HTR-8/SVneo (cell line): Measurements from ENCODE around the gene ANKRD33B.
"Not testable (repeated sequence)": the region's sequence is repeated elsewhere in the genome, so short reads cannot be mapped to it uniquely, and the experiment has no call there.

ENCODE experiments used
- DNase-seq: peaks from one replicate; pipeline ENCODE4 v3.0.0; 2011; ENCODE audit warnings: low spot score, mixed read lengths; ENCODE audit not compliant: insufficient read length
- FAIRE-seq: peaks from 2 replicates; lab custom pipeline; 2011; peaks lifted over from hg19 to GRCh38; lab: Jason Lieb, UNC

Gene ANKRD33B

GRCh38 chr5:10536511-10536910, 27.4 kb upstream of the ANKRD33B start:
- DNase-seq: no peak
- no peak for FAIRE-seq

GRCh38 chr5:10536931-10537579, 26.8 kb upstream of the ANKRD33B start:
- no peak for DNase-seq
- no peak for FAIRE-seq

GRCh38 chr5:10537624-10538023, 26.2 kb upstream of the ANKRD33B start:
- no peak for DNase-seq

GRCh38 chr5:10538103-10538788, 25.6 kb upstream of the ANKRD33B start:
- FAIRE-seq (peak; percentile 88), DNase-seq (no peak)

More at GRCh38 chr5:10537624-10538023, 26.2 kb upstream of the ANKRD33B start:
- no peak for FAIRE-seq

GRCh38 chr5:10538789-10539686, 24.8 kb upstream of the ANKRD33B start:
- no peak for DNase-seq
- no peak for FAIRE-seq

- DNase-seq: no peak
- peak; percentile 72 for FAIRE-seq
Measured at GRCh38 chr5:10539687-10539998, 24.2 kb upstream of the ANKRD33B start.

- no peak for DNase-seq
- FAIRE-seq: no peak
Measured at GRCh38 chr5:10540036-10540544, 23.8 kb upstream of the ANKRD33B start.

- DNase-seq (no peak), FAIRE-seq (peak; percentile 84)
Measured at GRCh38 chr5:10540951-10541646, 22.8 kb upstream of the ANKRD33B start.

- FAIRE-seq (no peak), DNase-seq (no peak)
Measured at GRCh38 chr5:10542055-10542550, 21.8 kb upstream of the ANKRD33B start.

GRCh38 chr5:10543585-10544040, 20.3 kb upstream of the ANKRD33B start:
- no peak for DNase-seq
- FAIRE-seq: no peak

- FAIRE-seq: no peak
- no peak for DNase-seq
Measured at GRCh38 chr5:10545084-10545483, 18.8 kb upstream of the ANKRD33B start.

GRCh38 chr5:10546186-10546585, 17.7 kb upstream of the ANKRD33B start:
- no peak for FAIRE-seq

GRCh38 chr5:10548418-10549122, 15.3 kb upstream of the ANKRD33B start:
- peak; percentile 100 for FAIRE-seq
- no peak for DNase-seq

More at GRCh38 chr5:10546186-10546585, 17.7 kb upstream of the ANKRD33B start:
- DNase-seq: no peak

- not testable (repeated sequence) for FAIRE-seq, DNase-seq
Measured at GRCh38 chr5:10549123-10549514, 14.8 kb upstream of the ANKRD33B start.

- FAIRE-seq (no peak), DNase-seq (no peak)
Measured at GRCh38 chr5:10550222-10550995, 13.5 kb upstream of the ANKRD33B start.

GRCh38 chr5:10551782-10552138, 12.1 kb upstream of the ANKRD33B start:
- DNase-seq (no peak), FAIRE-seq (no peak)

GRCh38 chr5:10552183-10553143, 11.4 kb upstream of the ANKRD33B start:
- FAIRE-seq: peak; percentile 66
- DNase-seq: no peak
